Tibial artery (tissue), 4 donors: ENCODE results near the gene ZNF467.

Experiments
- DNase-seq, 2 donors: peaks; one replicate each; pipeline ENCODE4 v3.0.0-alpha.2; 2019
- H3K27ac ChIP-seq, 2 donors: fragments of 200-600 bp; sonication (generic) in 1 of 2; 1 replicate in 1 of 2; 2 replicates in 1 of 2; pipeline ENCODE4 v1.5.1; 2018 to 2019; ENCODE audit warnings: mild to moderate bottlenecking in 1 of 2
- H3K27me3 ChIP-seq, 2 donors: fragments of 200-600 bp; sonication (generic) in 1 of 2; one replicate each; pipeline versions ENCODE4 v1.5.1 to v1.6.0; 2016 to 2019
- H3K36me3 ChIP-seq, 3 donors: fragments of 200-600 bp; sonication (generic) in 2 of 3; one replicate each; pipeline ENCODE4 v1.5.1; 2016 to 2019; ENCODE audit warnings: mild to moderate bottlenecking in 2 of 3
- H3K4me1 ChIP-seq, 4 donors: fragments of 200-600 bp; sonication (generic) in 2 of 4; 1 replicate in 3 of 4; 2 replicates in 1 of 4; pipeline ENCODE4 v1.5.1; 2016 to 2019
- H3K4me3 ChIP-seq, 2 donors: fragments of 200-600 bp; sonication (generic) in 1 of 2; 1 replicate in 1 of 2; 2 replicates in 1 of 2; pipeline ENCODE4 v1.5.1; 2018 to 2019; ENCODE audit warnings: mild to moderate bottlenecking in 2 of 2
- H3K9me3 ChIP-seq, 3 donors: fragments of 200-600 bp; sonication (generic) in 1 of 3; one replicate each; pipeline ENCODE4 v1.5.1; 2016 to 2019
- intact Hi-C: fragments of 100-400 bp; cut with DNase I; formaldehyde crosslinking; loops from one replicate; pipeline ENCODE4 v1.15.0; 2023; ENCODE audit warnings: low total_unique reads
- TF ChIP-seq, protein P1 (sequence below), 2 experiments: fragments of 200-600 bp in 1 of 2; fragments of 450-650 bp in 1 of 2; IDR thresholded peaks; one replicate each; pipeline ENCODE4 v1.5.1; 2017 to 2019; ENCODE audit warnings: antibody characterized with exemption in 2 of 2, mild to moderate bottlenecking in 1 of 2, moderate library complexity in 1 of 2

The ZNF467 gene

DNA sequence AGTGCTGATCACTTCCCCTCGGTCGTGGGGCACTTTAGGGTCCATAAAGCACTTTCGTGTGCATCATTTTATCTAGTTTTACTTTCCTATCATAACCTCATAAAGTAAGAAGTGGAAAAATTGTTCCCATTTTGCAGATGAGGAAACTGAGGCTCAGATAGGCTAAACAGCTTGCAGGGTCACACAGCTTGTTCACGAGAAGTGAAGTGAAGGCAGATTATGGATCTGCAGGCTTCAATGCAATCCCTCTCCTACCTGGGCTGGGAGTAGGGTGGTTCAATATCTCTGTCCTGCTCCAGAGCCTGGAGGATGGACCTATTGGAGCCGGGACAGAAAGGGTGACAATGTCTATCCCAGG, 10.8 kb upstream of the ZNF467 start:
- Histone ChIP-seq H3K27ac (no peak overlapping the region), H3K27me3 (peaks cover 0 to 37% of the 10 kb centered on the region in 2 donors), H3K9me3 (no peaks in the 10 kb centered on the region), H3K36me3 (no peaks in the 10 kb centered on the region), H3K4me1 (no peaks in the 10 kb centered on the region), H3K4me3 (no peak overlapping the region)
- intact Hi-C loops, result no loop called here
- TF ChIP-seq, protein P1, sequence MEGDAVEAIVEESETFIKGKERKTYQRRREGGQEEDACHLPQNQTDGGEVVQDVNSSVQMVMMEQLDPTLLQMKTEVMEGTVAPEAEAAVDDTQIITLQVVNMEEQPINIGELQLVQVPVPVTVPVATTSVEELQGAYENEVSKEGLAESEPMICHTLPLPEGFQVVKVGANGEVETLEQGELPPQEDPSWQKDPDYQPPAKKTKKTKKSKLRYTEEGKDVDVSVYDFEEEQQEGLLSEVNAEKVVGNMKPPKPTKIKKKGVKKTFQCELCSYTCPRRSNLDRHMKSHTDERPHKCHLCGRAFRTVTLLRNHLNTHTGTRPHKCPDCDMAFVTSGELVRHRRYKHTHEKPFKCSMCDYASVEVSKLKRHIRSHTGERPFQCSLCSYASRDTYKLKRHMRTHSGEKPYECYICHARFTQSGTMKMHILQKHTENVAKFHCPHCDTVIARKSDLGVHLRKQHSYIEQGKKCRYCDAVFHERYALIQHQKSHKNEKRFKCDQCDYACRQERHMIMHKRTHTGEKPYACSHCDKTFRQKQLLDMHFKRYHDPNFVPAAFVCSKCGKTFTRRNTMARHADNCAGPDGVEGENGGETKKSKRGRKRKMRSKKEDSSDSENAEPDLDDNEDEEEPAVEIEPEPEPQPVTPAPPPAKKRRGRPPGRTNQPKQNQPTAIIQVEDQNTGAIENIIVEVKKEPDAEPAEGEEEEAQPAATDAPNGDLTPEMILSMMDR (IDR thresholded peaks at IDR 0.05), result no peak
- DNase-seq, result no peak

DNA sequence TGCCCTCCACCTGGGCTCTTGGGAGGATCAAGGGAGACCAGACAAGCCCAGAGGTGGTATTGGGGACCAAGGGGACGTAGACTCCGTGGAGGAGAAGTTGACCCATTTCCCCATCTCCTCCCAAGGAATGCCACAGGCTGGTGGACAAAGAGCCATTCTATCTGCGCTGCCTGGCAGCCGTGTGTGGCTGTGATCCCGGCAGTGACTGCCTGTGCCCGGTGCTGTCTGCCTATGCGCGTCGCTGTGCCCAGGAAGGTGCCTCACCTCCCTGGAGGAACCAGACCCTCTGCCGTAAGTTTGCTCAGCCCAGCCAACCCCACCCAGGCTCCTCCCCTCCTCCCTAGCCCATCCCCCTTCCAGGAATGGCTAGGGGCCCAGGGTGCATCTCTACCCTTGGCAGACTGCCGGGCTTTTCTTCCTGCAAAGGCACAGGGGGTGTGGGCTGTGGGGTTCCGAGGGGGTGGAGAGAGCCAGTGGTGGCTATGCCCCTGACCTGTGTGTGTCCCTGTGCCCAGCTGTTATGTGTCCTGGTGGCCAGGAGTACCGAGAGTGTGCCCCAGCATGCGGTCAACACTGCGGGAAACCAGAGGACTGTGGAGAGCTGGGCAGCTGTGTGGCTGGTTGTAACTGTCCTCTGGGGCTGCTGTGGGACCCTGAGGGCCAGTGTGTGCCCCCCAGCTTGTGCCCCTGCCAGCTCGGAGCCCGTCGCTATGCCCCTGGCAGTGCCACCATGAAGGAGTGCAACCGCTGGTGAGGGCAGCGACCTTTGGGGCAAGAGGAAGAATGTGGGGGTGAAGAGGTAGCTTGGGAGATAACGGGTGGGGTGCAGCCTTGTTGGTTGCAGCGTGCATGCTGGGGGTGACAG, 10.2 kb upstream of the ZNF467 start:
- intact Hi-C loops, result no loop called here
- no peak for DNase-seq
- no peaks in the 10 kb centered on the region for H3K36me3 ChIP-seq
- H3K4me1 ChIP-seq, result no peaks in the 10 kb centered on the region
- no peak overlapping the region for H3K27ac ChIP-seq
- no peak overlapping the region for H3K4me3 ChIP-seq
- H3K27me3 ChIP-seq, result peaks cover 0 to 31% of the 10 kb centered on the region in 2 donors
- no peaks in the 10 kb centered on the region for H3K9me3 ChIP-seq
- TF ChIP-seq, protein P1 (IDR thresholded peaks at IDR 0.05), result no peak

DNA sequence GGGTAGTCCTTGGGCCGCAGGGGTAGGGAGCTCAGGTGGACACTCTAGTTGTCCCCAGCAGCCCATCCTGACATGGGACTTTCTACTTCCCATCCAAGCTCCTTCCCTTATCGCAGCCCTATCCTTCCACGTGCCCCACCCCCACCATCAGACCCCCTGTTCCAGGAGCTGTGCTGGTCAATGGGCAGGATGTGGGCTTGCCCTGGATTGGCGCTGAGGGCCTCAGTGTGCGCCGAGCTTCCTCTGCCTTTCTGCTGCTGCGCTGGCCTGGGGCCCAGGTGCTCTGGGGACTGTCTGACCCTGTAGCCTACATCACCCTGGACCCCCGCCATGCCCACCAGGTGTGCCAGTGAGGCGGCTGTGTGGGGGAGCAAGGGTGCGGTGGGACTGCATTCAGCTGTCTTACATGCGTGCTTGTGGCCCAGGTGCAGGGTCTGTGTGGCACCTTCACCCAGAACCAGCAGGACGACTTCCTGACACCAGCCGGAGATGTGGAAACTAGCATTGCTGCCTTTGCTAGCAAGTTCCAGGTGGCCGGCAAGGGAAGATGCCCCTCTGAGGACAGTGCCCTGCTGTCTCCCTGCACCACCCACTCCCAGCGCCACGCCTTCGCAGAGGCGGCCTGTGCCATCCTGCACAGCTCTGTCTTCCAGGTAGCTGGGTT, 9.4 kb upstream of the ZNF467 start:
- no peaks in the 10 kb centered on the region for H3K9me3 ChIP-seq
- intact Hi-C loops, result no loop called here
- no peaks in the 10 kb centered on the region for H3K4me1 ChIP-seq
- no peak overlapping the region for H3K4me3 ChIP-seq
- no peak for DNase-seq
- peaks cover 0 to 23% of the 10 kb centered on the region in 2 donors for H3K27me3 ChIP-seq
- TF ChIP-seq, protein P1 (IDR thresholded peaks at IDR 0.05), result no peak
- H3K36me3 ChIP-seq, result no peaks in the 10 kb centered on the region
- H3K27ac ChIP-seq, result no peak overlapping the region

DNA sequence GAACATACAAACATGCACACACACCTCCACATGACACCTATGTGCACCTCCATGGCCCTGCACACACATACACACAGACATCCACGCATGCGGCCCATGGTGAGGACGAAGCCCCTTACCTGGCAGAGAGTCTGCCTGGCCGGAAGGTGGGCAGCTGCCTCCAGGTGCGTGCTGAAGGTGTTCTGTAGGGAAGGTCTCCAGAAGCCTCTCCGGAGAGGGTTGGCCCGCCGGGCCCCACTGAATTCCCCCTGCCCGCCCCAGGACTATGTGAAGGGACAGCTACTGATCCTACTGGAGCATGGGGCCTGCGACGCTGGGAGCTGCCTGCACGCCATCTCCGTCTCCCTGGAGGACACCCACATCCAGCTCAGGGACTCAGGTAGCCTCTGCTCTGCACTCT, 8.5 kb upstream of the ZNF467 start:
- no peak for DNase-seq
- Histone ChIP-seq H3K36me3 (no peaks in the 10 kb centered on the region), H3K4me1 (no peaks in the 10 kb centered on the region), H3K27me3 (peaks cover 0 to 16% of the 10 kb centered on the region in 2 donors), H3K4me3 (no peak overlapping the region), H3K27ac (no peak overlapping the region), H3K9me3 (no peaks in the 10 kb centered on the region)
- TF ChIP-seq, protein P1 (IDR thresholded peaks at IDR 0.05), result no peak
- intact Hi-C loops, result no loop called here

DNA sequence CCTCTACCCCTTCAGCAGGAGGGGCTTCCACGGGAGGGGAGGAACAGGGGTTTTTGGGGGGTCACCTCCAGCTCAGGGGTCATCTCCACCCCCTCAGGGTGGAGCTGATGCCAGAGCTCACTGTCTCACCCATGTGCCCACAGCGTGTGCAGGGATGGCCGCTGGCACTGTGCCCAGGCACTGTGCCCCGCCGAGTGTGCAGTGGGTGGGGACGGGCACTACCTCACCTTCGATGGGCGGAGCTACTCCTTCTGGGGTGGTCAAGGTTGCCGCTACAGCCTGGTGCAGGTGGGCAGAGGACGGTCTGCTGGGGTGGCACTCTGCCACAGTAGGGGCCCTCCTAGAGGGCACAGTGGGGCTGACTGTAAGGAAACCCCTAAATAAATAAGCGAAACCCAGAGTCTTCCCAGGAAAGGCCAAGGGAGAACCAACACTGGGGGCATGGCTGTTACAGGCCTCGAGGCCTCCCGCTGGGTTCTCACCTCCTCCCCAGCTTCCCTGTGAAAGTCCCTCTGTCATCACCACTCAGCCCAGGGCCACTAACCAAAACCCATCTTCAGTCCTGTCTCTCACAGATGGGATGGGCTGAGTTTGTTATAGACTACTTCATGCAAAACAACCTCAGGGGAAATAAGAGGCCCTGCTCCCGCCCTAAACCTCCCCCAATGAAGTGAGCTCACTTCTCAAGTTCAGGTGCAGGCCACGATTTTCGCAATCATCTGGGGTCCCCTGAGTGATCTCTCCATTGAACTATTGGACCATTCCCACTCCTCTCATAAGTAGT, 7.4 kb upstream of the ZNF467 start:
- TF ChIP-seq, protein P1 (IDR thresholded peaks at IDR 0.05), result no peak
- H3K27me3 ChIP-seq, result peaks cover 0 to 13% of the 10 kb centered on the region in 2 donors
- no peaks in the 10 kb centered on the region for H3K4me1 ChIP-seq
- intact Hi-C loops, result no loop called here
- H3K36me3 ChIP-seq, result no peaks in the 10 kb centered on the region
- no peak overlapping the region for H3K4me3 ChIP-seq
- DNase-seq, result no peak
- no peaks in the 10 kb centered on the region for H3K9me3 ChIP-seq
- H3K27ac ChIP-seq, result no peak overlapping the region
